Liver (tissue), 9 donors: ENCODE measurements around the gene USP49. TPM values are rescaled to one million over a fixed set of nuclear protein-coding genes. Genes with fewer than 3 reads are reported as not detected.

Experiments
- DNase-seq: peaks from one replicate; pipeline ENCODE4 v3.0.0-alpha.2; 2017; ENCODE audit warnings: low spot score
- H3K27ac ChIP-seq, 2 donors: one replicate each; pipeline ENCODE4 v1.7.0; 2013; ENCODE audit warnings: inconsistent platforms in 2 of 2, low read length in 2 of 2, control low read depth in 1 of 2, low read depth in 1 of 2, mild to moderate bottlenecking in 1 of 2
- H3K27me3 ChIP-seq, 4 donors: one replicate each; pipeline versions ENCODE4 v1.6.1 to v1.7.0; 2013; ENCODE audit warnings: low read length in 3 of 4, inconsistent platforms in 1 of 4, mild to moderate bottlenecking in 1 of 4, moderate library complexity in 1 of 4; ENCODE audit not compliant: control insufficient read depth in 4 of 4, insufficient read depth in 4 of 4
- H3K36me3 ChIP-seq, 4 donors: one replicate each; pipeline versions ENCODE4 v1.6.1 to v1.7.0; 2013; ENCODE audit warnings: low read length in 3 of 4, mild to moderate bottlenecking in 3 of 4, low read depth in 1 of 4, moderate library complexity in 1 of 4; ENCODE audit not compliant: control insufficient read depth in 4 of 4, insufficient read depth in 3 of 4
- H3K4me1 ChIP-seq, 4 donors: one replicate each; pipeline versions ENCODE4 v1.6.1 to v1.7.0; 2013; ENCODE audit warnings: low read length in 3 of 4, mild to moderate bottlenecking in 3 of 4, moderate library complexity in 1 of 4; ENCODE audit not compliant: control insufficient read depth in 4 of 4, insufficient read depth in 4 of 4
- H3K4me3 ChIP-seq, 3 donors: one replicate each; pipeline versions ENCODE4 v1.6.1 to v1.7.0; 2013; ENCODE audit warnings: low read length in 3 of 3, control low read depth in 1 of 3, low read depth in 1 of 3, mild to moderate bottlenecking in 1 of 3
- H3K9ac ChIP-seq, 2 donors: one replicate each; pipeline ENCODE4 v1.7.0; 2013; ENCODE audit warnings: low read length in 2 of 2, mild to moderate bottlenecking in 2 of 2, moderate library complexity in 2 of 2, control low read depth in 1 of 2, low read depth in 1 of 2
- H3K9me3 ChIP-seq, 4 donors: one replicate each; pipeline versions ENCODE4 v1.6.1 to v1.7.0; 2013; ENCODE audit warnings: low read length in 3 of 4; ENCODE audit not compliant: control insufficient read depth in 4 of 4
- ATF3 ChIP-seq: IDR thresholded peaks from 2 replicates; pipeline ENCODE4 v1.6.1; 2016; ENCODE audit warnings: antibody characterized with exemption
- CTCF ChIP-seq: fragments of 150-350 bp; IDR thresholded peaks from 2 replicates; pipeline ENCODE4 v1.5.1; 2017; ENCODE audit warnings: improper control_type of control experiment, low read depth, low read length; ENCODE audit not compliant: missing input control
- EGR1 ChIP-seq, 2 donors: IDR thresholded peaks; 2 replicates each; pipeline ENCODE4 v1.6.1; 2016 to 2018; ENCODE audit warnings: antibody characterized with exemption in 2 of 2, low read depth in 2 of 2
- FOXA1 ChIP-seq: IDR thresholded peaks from 2 replicates; pipeline ENCODE4 v1.6.1; 2016; ENCODE audit warnings: antibody characterized with exemption
- FOXA2 ChIP-seq: IDR thresholded peaks from 2 replicates; pipeline ENCODE4 v1.6.1; 2016; ENCODE audit warnings: antibody characterized with exemption
- GABPA ChIP-seq, 2 donors: IDR thresholded peaks in 1 of 2; conservative IDR thresholded peaks in 1 of 2; 2 replicates each; pipeline ENCODE4 v1.6.1; 2016; ENCODE audit warnings: antibody characterized with exemption in 2 of 2, mild to moderate bottlenecking in 1 of 2, moderate library complexity in 1 of 2
- HNF4A ChIP-seq, 2 donors: conservative IDR thresholded peaks; 2 replicates each; pipeline ENCODE4 v1.6.1; 2016; ENCODE audit warnings: antibody characterized with exemption in 2 of 2, mild to moderate bottlenecking in 2 of 2
- HNF4G ChIP-seq: IDR thresholded peaks from 2 replicates; pipeline ENCODE4 v1.6.1; 2016; ENCODE audit warnings: antibody characterized with exemption
- JUND ChIP-seq, 2 donors: IDR thresholded peaks; 2 replicates each; pipeline ENCODE4 v1.6.1; 2016; ENCODE audit warnings: antibody characterized with exemption in 2 of 2
- MAX ChIP-seq: IDR thresholded peaks from 2 replicates; pipeline ENCODE4 v1.6.1; 2016; ENCODE audit warnings: antibody characterized with exemption
- NR2F2 ChIP-seq: IDR thresholded peaks from 2 replicates; pipeline ENCODE4 v1.6.1; 2016; ENCODE audit warnings: antibody characterized with exemption
- RAD21 ChIP-seq, 2 donors: IDR thresholded peaks; 2 replicates each; pipeline ENCODE4 v1.6.1; 2016; ENCODE audit warnings: antibody characterized with exemption in 2 of 2, mild to moderate bottlenecking in 2 of 2
- REST ChIP-seq: IDR thresholded peaks from 2 replicates; pipeline ENCODE4 v1.6.1; 2016; ENCODE audit warnings: antibody characterized with exemption, mild to moderate bottlenecking
- RXRA ChIP-seq, 2 donors: IDR thresholded peaks; 2 replicates each; pipeline ENCODE4 v1.6.1; 2017 to 2018; ENCODE audit warnings: antibody characterized with exemption in 2 of 2, mild to moderate bottlenecking in 1 of 2
- SP1 ChIP-seq: IDR thresholded peaks from 2 replicates; pipeline ENCODE4 v1.6.1; 2018; ENCODE audit warnings: antibody characterized with exemption, mild to moderate bottlenecking
- TAF1 ChIP-seq: conservative IDR thresholded peaks from 2 replicates; pipeline ENCODE4 v1.6.1; 2016; ENCODE audit warnings: antibody characterized with exemption, mild to moderate bottlenecking
- YY1 ChIP-seq: IDR thresholded peaks from 2 replicates; pipeline ENCODE4 v1.6.1; 2016; ENCODE audit warnings: antibody characterized with exemption, mild to moderate bottlenecking
- ZBTB33 ChIP-seq: IDR thresholded peaks from 2 replicates; pipeline ENCODE4 v1.6.1; 2016; ENCODE audit warnings: antibody characterized with exemption
- WGBS: extraction: QIAGEN DNeasy Blood & Tissue Kit; methylation state at CpG from one replicate; pipeline ENCODE4 v1.1.7; 2013; 5-methylcytosine and 5-hydroxymethylcytosine counted together
- polyA plus RNA-seq, 2 donors: library from polyadenylated mRNA; stranded (reverse) in 1 of 2; unstranded in 1 of 2; fragments of 200-250 nt in 1 of 2; fragments of >200 nt in 1 of 2; fragmentation: Nextera tagmentation in 1 of 2; extraction: Ambion mirVana in 1 of 2; gene quantifications; one replicate each; pipeline versions ENCODE4 v1.2.1 to v1.2.3, GENCODE V29; 2013 to 2015
- total RNA-seq, 2 donors: library from RNA; depleted of rRNA; stranded (reverse); fragments of >200 nt; gene quantifications; one replicate each; pipeline ENCODE4 v1.2.3, GENCODE V29; 2014
- donor health status: healthy.
- donor health status: healthy.
- donor health status: healthy.
- donor health status: healthy.
- donor health status: healthy.

Gene USP49
- total and polyA plus RNA-seq, 4 donors = 0.33 to 3.4 (median 1.1) TPM

GRCh38 chr6:41777551-41778285 is 117.5 kb downstream of the USP49 start:
- H3K4me1 ChIP-seq = peaks cover 2 to 21% (median 18%) of the 10 kb centered on the region in 4 donors
- no peak for DNase-seq
- TF ChIP-seq HNF4G = no peak
- no peak for TF ChIP-seq FOXA1
- TF ChIP-seq NR2F2 = no peak
- no peak for TF ChIP-seq EGR1 (IDR thresholded peaks at IDR 0.05; ENCODE audit: low read depth in 2 of 2)
- TF ChIP-seq GABPA (IDR thresholded peaks at IDR 0.05 in 1 of 2, conservative IDR thresholded peaks at IDR 0.05 in 1 of 2) = no peak
- no peak for TF ChIP-seq RAD21 (IDR thresholded peaks at IDR 0.05)
- no peak for TF ChIP-seq HNF4A (conservative IDR thresholded peaks at IDR 0.05)
- no peak for TF ChIP-seq SP1
- no peak for TF ChIP-seq FOXA2
- no peak for TF ChIP-seq ZBTB33
- no peak for TF ChIP-seq CTCF
- TF ChIP-seq YY1 = no peak
- TF ChIP-seq TAF1 = no peak
- TF ChIP-seq ATF3 = no peak
- TF ChIP-seq RXRA (IDR thresholded peaks at IDR 0.05) = no peak
- no peak for TF ChIP-seq JUND (IDR thresholded peaks at IDR 0.05)
- no peak for TF ChIP-seq REST
- no peak for TF ChIP-seq MAX
- no peak overlapping the region for H3K27ac ChIP-seq
- no peaks in the 10 kb centered on the region for H3K9me3 ChIP-seq
- no peaks in the 10 kb centered on the region for H3K27me3 ChIP-seq
- WGBS = 82% methylated on average over 5 of the region's 5 CpGs
- H3K36me3 ChIP-seq = peaks cover 0 to 19% (median 11%) of the 10 kb centered on the region in 4 donors
- H3K4me3 ChIP-seq = no peak overlapping the region
- H3K9ac ChIP-seq = no peak overlapping the region
